ENCODE data around the gene HYCC1.
"Not testable (repeated sequence)": the region's sequence is repeated elsewhere in the genome, so short reads cannot be mapped to it uniquely, and the experiment has no call there.

Gene HYCC1

DNA sequence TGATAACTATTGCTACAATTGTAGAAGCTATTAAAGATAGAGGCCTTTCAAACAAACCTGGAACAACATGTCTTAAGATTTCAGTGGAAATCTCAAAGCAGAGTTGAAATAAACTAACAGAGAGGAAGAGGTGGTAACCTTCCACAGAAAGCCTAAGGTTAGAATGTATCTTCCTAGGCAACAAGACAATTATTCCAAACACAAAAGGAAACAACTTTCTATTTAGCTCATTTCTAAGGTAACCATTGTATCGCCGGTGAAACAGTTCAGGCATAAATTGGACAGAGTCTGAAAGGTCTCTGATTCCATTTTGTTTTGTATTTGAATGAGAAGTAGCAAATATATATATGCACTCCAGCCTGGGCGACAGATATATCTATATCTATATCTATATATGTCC, 30.7 kb upstream of the HYCC1 start:
- H3K4me3 ChIP-seq (ENCODE audit: low read depth, low read length) = no peak overlapping the region
- no peaks in the 10 kb centered on the region for H3K36me3 ChIP-seq (replicated peaks)
- TF ChIP-seq, protein P1, sequence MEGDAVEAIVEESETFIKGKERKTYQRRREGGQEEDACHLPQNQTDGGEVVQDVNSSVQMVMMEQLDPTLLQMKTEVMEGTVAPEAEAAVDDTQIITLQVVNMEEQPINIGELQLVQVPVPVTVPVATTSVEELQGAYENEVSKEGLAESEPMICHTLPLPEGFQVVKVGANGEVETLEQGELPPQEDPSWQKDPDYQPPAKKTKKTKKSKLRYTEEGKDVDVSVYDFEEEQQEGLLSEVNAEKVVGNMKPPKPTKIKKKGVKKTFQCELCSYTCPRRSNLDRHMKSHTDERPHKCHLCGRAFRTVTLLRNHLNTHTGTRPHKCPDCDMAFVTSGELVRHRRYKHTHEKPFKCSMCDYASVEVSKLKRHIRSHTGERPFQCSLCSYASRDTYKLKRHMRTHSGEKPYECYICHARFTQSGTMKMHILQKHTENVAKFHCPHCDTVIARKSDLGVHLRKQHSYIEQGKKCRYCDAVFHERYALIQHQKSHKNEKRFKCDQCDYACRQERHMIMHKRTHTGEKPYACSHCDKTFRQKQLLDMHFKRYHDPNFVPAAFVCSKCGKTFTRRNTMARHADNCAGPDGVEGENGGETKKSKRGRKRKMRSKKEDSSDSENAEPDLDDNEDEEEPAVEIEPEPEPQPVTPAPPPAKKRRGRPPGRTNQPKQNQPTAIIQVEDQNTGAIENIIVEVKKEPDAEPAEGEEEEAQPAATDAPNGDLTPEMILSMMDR (IDR thresholded peaks at IDR 0.05; ENCODE audit: low read depth, low read length, missing control alignments) = no peak
- DNase-seq = no peak
- H3K27me3 ChIP-seq (replicated peaks) = no peaks in the 10 kb centered on the region
- in situ Hi-C loops (cut with HindIII; ENCODE audit: low pct_ligation_motif_present, low sequenced_read_pairs) = no loop called here
- no peak overlapping the region for H3K27ac ChIP-seq

DNA sequence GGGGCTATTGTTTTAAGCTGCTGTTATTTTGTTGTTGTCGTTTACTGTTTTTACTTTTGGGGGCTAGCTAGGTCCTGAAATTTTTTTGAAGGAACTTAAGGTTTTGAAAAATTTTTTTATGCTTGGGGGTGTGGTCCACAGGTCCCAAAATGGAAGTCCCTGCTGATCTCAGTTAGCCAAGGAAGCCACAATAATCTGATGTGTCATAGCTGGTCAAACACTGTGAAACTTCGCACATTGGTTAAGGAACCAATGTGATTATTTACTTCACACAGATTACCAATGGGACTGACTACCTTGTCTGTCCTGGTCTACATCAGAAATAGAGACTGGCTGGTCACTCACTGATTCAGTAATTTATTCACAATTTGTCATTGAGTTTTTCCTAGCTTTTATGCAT, 29.5 kb upstream of the HYCC1 start:
- no peaks in the 10 kb centered on the region for H3K27me3 ChIP-seq (replicated peaks)
- no peak overlapping the region for H3K4me3 ChIP-seq (ENCODE audit: low read depth, low read length)
- H3K36me3 ChIP-seq (replicated peaks) = no peaks in the 10 kb centered on the region
- DNase-seq = no peak
- no peak overlapping the region for H3K27ac ChIP-seq
- in situ Hi-C loops (cut with HindIII; ENCODE audit: low pct_ligation_motif_present, low sequenced_read_pairs) = no loop called here
- TF ChIP-seq, protein P1 (IDR thresholded peaks at IDR 0.05; ENCODE audit: low read depth, low read length, missing control alignments) = no peak

DNA sequence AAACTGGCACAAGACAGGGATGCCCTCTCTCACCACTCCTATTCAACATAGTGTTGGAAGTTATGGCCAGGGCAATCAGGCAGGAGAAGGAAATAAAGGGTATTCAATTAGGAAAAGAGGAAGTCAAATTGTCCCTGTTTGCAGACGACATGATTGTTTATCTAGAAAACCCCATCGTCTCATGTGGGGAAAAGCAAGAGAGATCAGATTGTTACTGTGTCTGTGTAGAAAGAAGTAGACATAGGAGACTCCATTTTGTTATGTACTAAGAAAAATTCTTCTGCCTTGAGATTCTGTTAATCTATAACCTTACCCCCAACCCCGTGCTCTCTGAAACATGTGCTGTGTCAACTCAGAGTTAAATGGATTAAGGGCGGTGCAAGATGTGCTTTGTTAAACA, 25.7 kb upstream of the HYCC1 start:
- H3K27ac ChIP-seq; H3K4me3 ChIP-seq (ENCODE audit: low read depth, low read length); H3K36me3 ChIP-seq (replicated peaks); H3K27me3 ChIP-seq (replicated peaks); DNase-seq; in situ Hi-C loops (cut with HindIII; ENCODE audit: low pct_ligation_motif_present, low sequenced_read_pairs): not testable (repeated sequence)

DNA sequence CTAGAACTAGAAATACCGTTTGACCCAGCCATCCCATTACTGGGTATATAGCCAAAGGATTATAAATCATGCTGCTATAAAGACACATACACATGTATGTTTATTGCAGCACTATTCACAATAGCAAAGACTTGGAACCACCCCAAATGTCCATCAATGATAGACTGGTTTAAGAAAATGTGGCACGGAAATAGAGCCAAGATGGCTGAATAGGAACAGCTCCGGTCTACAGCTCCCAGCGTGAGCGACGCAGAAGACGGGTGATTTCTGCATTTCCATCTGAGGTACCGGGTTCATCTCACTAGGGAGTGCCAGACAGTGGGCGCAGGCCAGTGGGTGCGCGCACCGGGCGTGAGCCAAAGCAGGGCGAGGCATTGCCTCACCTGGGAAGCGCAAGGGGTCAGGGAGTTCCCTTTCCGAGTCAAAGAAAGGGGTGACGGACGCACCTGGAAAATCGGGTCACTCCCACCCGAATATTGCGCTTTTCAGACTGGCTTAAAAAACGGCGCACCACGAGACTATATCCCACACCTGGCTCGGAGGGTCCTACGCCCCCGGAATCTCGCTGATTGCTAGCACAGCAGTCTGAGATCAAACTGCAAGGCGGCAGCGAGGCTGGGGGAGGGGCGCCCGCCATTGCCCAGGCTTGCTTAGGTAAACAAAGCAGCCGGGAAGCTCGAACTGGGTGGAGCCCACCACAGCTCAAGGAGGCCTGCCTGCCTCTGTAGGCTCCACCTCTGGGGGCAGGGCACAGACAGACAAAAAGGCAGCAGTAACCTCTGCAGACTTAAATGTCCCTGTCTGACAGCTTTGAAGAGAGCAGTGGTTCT, 21.8 kb upstream of the HYCC1 start:
- in situ Hi-C loops (cut with HindIII; ENCODE audit: low pct_ligation_motif_present, low sequenced_read_pairs); H3K36me3 ChIP-seq (replicated peaks); H3K27ac ChIP-seq; H3K4me3 ChIP-seq (ENCODE audit: low read depth, low read length); H3K27me3 ChIP-seq (replicated peaks); DNase-seq: not testable (repeated sequence)

DNA sequence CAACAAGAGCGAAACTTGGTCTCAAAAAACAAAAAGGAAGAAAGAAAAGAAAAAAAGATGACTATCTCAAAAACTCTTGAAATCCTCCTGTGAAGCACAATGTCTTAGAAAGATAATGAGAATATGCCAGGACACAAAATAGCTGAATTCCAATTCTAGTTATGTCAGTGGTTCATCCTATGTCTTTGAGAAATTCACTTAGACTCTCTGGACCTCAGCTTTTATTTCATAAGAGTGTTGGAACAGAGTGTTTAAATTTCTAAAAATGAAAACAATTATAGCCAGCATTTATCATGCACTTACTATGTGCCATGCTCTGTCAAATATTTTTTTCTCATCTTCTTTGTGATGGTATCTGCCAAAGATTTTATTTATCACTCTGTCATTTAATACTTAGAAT, 13.3 kb upstream of the HYCC1 start:
- DNase-seq = no peak
- Histone ChIP-seq H3K27ac (no peak overlapping the region), H3K27me3 (replicated peaks) (no peaks in the 10 kb centered on the region), H3K4me3 (ENCODE audit: low read depth, low read length) (no peak overlapping the region), H3K36me3 (replicated peaks) (no peaks in the 10 kb centered on the region)
- TF ChIP-seq, protein P1 (IDR thresholded peaks at IDR 0.05; ENCODE audit: low read depth, low read length, missing control alignments) = no peak
- in situ Hi-C loops (cut with HindIII; ENCODE audit: low pct_ligation_motif_present, low sequenced_read_pairs) = no loop called here

DNA sequence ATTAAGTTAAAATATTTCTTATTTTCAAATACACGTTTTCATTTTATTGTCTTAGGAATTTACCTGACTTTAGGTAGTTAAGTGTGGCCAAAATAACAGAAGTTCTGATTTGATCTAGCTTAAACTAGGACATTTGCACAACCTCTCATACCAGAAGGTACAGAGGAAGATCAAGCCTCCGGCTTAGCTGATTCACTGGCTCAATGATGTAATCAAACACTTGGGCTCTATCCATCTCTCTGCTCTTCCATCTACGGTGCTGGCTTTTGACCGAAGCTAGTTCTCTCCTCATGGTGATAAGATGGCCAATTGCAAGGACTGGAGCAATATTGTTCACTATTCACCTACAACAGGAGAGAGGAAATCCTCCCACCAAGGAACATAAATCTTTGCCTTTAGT, 12.2 kb upstream of the HYCC1 start:
- in situ Hi-C loops (cut with HindIII; ENCODE audit: low pct_ligation_motif_present, low sequenced_read_pairs) = no loop called here
- TF ChIP-seq, protein P1 (IDR thresholded peaks at IDR 0.05; ENCODE audit: low read depth, low read length, missing control alignments) = no peak
- Histone ChIP-seq H3K27ac (no peak overlapping the region), H3K27me3 (replicated peaks) (no peaks in the 10 kb centered on the region), H3K4me3 (ENCODE audit: low read depth, low read length) (no peak overlapping the region), H3K36me3 (replicated peaks) (no peaks in the 10 kb centered on the region)
- DNase-seq = no peak

DNA sequence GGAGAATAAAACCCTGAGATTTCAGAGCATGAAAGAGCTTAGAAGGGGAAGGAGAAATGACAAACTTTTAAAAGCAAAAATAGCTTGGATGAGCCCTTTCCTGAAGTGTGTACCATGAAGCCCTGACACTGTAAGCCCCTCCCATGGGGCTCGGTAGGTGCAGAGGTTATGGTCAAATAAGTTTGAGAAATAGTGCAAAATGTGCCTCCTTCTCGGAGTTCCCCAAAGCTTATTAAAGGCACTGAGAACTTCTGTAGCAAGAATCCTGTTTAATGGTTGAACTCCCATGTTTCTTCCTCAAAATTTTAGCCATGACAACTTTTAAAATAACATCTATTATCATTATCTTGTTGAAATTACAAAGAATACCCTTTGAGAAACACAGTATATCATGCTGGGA, 10.5 kb upstream of the HYCC1 start:
- Histone ChIP-seq H3K36me3 (replicated peaks) (no peaks in the 10 kb centered on the region), H3K27ac (no peak overlapping the region), H3K4me3 (ENCODE audit: low read depth, low read length) (no peak overlapping the region), H3K27me3 (replicated peaks) (no peaks in the 10 kb centered on the region)
- in situ Hi-C loops (cut with HindIII; ENCODE audit: low pct_ligation_motif_present, low sequenced_read_pairs) = no loop called here
- TF ChIP-seq, protein P1 (IDR thresholded peaks at IDR 0.05; ENCODE audit: low read depth, low read length, missing control alignments) = no peak
- DNase-seq = no peak

Data from brain microvascular endothelial cell (primary cell).